Measurements from ENCODE around the gene FOXB1.

- TF ChIP-seq, protein P1, sequence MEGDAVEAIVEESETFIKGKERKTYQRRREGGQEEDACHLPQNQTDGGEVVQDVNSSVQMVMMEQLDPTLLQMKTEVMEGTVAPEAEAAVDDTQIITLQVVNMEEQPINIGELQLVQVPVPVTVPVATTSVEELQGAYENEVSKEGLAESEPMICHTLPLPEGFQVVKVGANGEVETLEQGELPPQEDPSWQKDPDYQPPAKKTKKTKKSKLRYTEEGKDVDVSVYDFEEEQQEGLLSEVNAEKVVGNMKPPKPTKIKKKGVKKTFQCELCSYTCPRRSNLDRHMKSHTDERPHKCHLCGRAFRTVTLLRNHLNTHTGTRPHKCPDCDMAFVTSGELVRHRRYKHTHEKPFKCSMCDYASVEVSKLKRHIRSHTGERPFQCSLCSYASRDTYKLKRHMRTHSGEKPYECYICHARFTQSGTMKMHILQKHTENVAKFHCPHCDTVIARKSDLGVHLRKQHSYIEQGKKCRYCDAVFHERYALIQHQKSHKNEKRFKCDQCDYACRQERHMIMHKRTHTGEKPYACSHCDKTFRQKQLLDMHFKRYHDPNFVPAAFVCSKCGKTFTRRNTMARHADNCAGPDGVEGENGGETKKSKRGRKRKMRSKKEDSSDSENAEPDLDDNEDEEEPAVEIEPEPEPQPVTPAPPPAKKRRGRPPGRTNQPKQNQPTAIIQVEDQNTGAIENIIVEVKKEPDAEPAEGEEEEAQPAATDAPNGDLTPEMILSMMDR (conservative IDR thresholded peaks at IDR 0.05; ENCODE audit: low read depth in 2 of 2), result no peak
- no peak for TF ChIP-seq EZH2phosphoT487 (IDR thresholded peaks at IDR 0.05; ENCODE audit: unreplicated experiment)
Observed at GRCh38 chr15:60009124-60009960, 5.2 kb downstream of the FOXB1 start.
